Endometrium (tissue), 2 donors: ENCODE measurements around the gene NOVA1.

Source experiments
- FAIRE-seq: peaks from 2 replicates; lab custom pipeline; 2012; peaks lifted over from hg19 to GRCh38; lab: Jason Lieb, UNC
- donor health status: control.
- donor health status: control.

NOVA1 gene

GRCh38 chr14:26589925-26590324, 7.9 kb downstream of the NOVA1 start:
- FAIRE-seq = no peak

- no peak for FAIRE-seq
Measured at GRCh38 chr14:26577711-26578110, 20.1 kb downstream of the NOVA1 start.

DNA sequence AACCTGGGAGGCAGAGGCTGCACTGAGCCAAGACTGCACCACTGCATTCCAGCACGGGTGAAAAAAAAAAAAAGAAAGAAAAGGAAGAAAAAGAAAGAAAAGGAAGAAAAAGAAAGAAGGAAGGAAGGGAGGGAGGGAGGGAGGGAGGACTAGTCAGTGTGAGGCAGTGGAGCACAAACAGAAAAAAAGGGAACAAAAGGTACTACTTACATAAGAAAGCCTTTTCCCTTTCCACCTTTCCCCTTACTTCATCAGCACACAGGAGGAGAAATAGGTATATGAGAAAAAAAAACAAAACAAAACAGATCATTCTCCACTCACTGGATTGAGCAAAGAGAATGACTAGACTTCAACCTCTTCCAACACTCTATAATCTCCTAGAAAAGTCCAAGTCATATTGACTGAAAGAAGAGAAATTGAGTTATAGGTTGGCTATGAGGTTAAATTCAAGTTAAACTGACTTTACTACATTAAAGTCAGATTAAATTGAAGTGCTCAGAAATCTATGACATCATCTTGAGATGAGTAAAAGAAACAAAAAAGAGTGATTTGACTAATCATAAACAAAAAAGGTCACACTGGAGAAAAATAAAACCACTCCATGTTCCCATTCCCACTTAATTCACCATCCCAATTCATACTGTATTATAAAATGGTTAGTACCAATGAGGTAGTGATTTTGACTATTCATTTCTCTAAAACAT, 43.6 kb downstream of the NOVA1 start:
- FAIRE-seq = no peak

DNA sequence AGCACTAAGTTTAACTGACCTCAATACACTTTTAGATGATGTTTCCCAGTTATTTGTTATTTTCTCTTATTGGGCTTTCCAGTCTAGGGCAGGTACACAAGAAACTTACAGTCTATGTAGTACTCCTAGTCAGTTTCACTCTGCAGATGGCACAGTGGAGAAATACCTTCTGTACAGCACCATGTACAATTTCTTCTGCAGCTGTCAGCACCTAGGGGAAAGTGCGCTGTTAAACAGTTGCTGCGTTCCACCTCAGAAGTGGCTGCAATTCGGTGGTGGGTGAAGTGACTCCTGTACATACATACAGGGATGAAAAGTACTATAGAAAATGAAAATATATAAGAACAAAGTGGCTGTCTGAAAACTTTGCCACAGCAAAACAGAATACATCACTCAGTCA, 48.3 kb downstream of the NOVA1 start:
- FAIRE-seq = no peak

DNA sequence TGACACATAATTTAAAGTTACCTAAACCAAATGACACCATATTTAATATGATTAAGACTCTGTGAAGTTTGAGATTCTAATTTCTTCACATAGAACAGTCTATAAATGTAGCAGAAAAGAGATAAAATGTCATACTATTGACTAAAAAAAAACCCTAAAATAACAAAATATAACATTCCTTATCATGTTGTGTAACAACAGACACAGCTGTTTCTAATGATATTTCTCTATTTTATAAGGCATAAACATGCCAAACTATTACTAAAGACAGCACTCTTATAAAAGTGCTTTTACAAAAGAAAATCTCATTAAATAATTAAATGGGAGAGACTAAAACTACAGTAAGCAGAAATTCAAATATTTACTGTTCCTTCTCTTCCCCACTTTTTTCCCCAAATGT, 49.4 kb downstream of the NOVA1 start:
- FAIRE-seq = peak; percentile 91

DNA sequence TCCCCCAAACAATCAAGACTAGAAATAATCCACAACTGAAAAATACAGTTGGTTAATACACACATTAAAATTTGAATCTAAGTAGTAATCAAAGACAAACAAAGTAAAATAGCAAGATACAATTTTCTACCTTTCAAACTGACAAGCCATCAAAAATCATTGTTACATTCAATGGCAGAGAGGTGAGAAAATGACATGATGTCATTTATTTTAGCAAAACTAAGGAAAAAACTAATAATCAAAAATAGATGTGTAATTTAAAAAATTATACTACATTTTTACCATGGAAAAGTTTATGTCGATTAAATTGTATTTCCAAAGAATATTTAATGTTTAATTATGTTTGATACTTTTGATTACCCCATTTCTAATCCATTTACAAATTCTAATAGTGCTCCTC, 59.7 kb downstream of the NOVA1 start:
- FAIRE-seq = no peak

DNA sequence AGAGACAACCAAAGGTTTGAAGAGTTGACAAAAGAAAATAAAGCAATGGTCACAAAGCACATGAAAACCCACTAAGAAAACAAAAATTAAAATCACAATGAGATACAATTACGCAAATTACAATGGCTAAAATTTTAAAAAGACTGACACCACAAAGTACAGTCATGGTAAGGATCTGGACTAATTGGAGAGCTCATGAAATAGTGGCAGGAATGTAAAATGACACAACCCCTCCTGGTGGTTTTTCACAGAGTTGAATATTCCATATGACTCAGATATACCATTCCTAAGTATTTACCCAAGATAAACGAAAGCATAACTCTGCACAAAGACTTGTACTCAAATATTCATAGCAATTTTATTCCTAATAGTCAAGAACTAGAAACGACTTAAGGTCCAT, 65.9 kb downstream of the NOVA1 start:
- FAIRE-seq = no peak

- FAIRE-seq = no peak
Measured at GRCh38 chr14:26528415-26529182, 69.2 kb downstream of the NOVA1 start.

DNA sequence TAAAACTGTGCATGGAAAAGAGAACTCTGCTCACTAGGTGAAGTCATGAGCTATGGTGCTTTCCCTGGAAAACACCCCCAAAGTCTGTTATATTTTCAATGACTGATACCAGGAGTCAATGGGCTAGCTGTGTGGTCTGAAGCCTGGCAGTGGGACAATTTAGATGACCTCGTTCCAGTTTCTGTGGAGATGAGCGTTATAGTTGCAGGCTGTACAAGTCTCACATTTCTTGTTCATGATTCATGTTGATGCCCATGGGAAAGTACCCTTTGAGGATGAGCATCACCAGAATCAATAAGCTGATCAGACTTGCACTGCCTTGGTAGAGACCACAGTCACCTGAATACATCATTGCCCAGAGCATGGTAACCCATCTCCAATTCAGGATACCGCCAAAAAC, 70.7 kb downstream of the NOVA1 start:
- FAIRE-seq = no peak

DNA sequence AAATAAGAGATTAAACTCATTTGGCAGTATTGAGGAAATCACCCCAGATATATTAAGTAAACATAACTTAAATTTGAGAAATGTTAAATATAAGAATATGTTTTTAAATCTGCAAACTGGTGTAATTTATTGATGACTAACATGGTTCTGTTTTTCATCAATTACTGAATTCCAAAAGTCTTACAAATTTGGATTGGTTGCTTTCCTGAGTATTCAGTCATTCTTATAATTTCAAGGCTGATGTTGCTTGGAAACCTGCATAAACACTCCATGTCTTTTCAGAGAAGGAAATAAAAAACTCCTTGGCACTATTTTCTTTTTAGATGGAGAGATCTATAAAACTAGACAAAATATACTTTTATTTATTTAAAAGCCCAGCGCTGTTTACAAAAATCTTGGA, 71.7 kb downstream of the NOVA1 start:
- FAIRE-seq = peak; percentile 85

- FAIRE-seq = peak; percentile 98
Measured at GRCh38 chr14:26525085-26525484, 72.7 kb downstream of the NOVA1 start.

GRCh38 chr14:26522967-26523366, 74.9 kb downstream of the NOVA1 start:
- no peak for FAIRE-seq

DNA sequence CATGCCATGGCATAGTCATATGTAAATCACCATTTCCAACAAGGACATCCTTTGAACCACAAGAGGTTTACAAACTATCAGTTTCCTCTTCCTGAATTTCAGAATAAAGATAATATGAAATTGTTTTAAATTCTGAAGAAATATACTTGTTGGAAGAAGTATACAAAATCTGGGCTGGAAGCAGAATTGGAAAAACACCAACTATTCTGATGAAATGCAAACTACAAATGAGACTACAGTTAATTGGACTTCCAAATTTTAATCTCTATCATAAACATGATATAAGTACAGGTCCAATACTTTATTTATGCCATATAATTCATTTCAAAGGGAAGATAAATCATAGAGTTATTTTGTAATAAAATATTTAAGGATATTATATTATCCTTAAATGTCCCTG, 80.1 kb downstream of the NOVA1 start:
- FAIRE-seq = peak; percentile 12

- no peak for FAIRE-seq
Measured at GRCh38 chr14:26500028-26500427, 97.8 kb downstream of the NOVA1 start.

GRCh38 chr14:26499546-26499945, 98.3 kb downstream of the NOVA1 start:
- FAIRE-seq = no peak

GRCh38 chr14:26486922-26487321, 110.9 kb downstream of the NOVA1 start:
- FAIRE-seq = no peak

DNA sequence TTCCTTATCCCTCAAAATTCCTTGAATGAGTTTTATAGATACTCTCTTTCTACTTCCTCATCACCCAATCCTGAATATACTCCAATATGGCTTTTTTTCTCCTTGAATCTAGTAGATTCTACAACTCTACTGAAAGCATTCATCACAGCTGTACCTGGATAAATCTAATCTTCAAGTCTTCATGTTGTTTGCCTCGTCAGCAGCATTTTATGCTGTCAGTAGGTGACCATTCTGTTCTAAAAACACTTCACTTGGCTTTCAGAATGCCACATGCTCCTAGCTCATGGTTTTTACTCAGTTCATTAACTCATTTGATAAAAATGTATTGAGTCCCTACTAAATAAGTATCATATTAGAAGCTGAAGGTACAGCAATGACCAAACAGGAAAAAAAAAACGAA, 113.3 kb downstream of the NOVA1 start:
- FAIRE-seq = no peak

- FAIRE-seq = peak; percentile 48
Measured at GRCh38 chr14:26478967-26479366, 118.9 kb downstream of the NOVA1 start.

GRCh38 chr14:26466862-26467261, 131.0 kb downstream of the NOVA1 start:
- FAIRE-seq = no peak

- no peak for FAIRE-seq
Measured at GRCh38 chr14:26463136-26463535, 134.7 kb downstream of the NOVA1 start.

- FAIRE-seq = no peak
Measured at GRCh38 chr14:26454105-26454504, 143.7 kb downstream of the NOVA1 start.

DNA sequence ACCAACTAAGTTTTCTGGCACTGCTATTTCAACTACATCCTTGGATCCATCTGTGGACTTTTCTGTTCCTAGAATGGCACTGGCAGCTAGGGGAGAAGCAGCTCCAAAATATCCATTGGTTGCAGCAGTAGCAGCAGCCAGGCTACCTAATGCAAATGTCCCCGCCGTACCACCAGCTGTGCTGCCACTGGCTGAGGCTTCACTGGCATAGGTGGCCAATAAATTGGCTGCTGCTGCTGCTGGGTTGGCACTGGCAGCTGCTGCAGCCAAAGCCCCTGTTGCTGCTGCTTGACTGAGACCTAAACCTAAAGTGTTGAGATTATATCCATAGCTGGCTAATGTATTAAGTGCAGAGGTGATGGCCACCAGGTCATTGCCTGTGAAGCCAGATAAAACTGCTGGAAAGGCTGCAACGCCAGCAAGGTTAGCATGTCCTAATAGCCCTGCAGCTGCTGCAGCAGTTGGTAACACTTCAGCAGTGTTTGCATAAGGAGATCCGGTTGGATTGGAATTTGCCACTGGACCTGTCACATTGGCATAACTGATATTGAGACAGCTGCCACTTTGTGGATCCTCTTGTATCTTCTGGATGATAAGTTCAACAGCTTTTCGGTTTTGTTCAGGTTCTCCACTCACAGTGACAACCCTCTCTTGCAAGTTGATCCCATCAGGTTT, 149.5 kb downstream of the NOVA1 start:
- FAIRE-seq = no peak

DNA sequence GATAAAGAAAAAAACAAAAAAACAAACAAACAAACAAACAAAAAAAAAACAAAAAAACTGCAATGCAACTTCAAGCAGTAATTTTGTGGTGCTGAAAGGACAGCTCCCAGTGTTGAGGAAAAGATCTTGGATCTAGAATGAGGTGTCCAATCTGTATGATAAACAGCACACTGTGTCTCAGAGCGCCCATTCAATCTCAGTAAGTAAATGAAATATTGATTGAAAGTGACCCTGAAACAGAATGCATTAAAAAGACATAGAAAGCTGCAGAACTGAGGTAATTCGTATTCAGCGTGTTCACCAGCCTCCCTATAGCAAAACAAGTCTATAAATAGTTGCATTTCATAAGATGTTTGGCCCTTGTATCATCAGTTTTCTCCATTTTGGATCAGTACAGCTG, 153.0 kb downstream of the NOVA1 start:
- FAIRE-seq = no peak
